Loucy (cell line): ENCODE results near the gene GOLT1B.

Experiments
- H2AFZ ChIP-seq: fragments of 200-600 bp; sonication (generic); 2 replicates; pipeline ENCODE4 v1.6.0; 2016; ENCODE audit warnings: antibody characterized with exemption, mild to moderate bottlenecking, low read length, moderate library complexity
- H3F3A ChIP-seq: fragments of 200-600 bp; 2 replicates; pipeline ENCODE4 v1.6.0; 2016; ENCODE audit warnings: antibody characterized with exemption, low read depth, mild to moderate bottlenecking
- H3K27me3 ChIP-seq: fragments of 200-600 bp; sonication (generic); 2 replicates; pipeline ENCODE4 v1.6.1; 2014; ENCODE audit warnings: low read length, mild to moderate bottlenecking; ENCODE audit not compliant: insufficient read depth, poor library complexity, severe bottlenecking
- H3K36me3 ChIP-seq: fragments of 200-600 bp; sonication (generic); 2 replicates; pipeline ENCODE4 v1.6.1; 2016; ENCODE audit warnings: low read length; ENCODE audit not compliant: insufficient read depth
- H3K4me1 ChIP-seq: fragments of 200-600 bp; sonication (generic); 2 replicates; pipeline ENCODE4 v1.5.1; 2014; ENCODE audit warnings: low read length, mild to moderate bottlenecking; ENCODE audit not compliant: insufficient read depth, poor library complexity, severe bottlenecking
- H3K4me2 ChIP-seq: fragments of 200-600 bp; sonication (generic); 2 replicates; pipeline ENCODE4 v1.6.0; 2014; ENCODE audit warnings: antibody characterized with exemption, low read length, low read depth, mild to moderate bottlenecking; ENCODE audit not compliant: poor library complexity, severe bottlenecking
- H3K4me3 ChIP-seq: fragments of 200-600 bp; sonication (generic); 2 replicates; pipeline ENCODE4 v1.5.1; 2014; ENCODE audit warnings: low read length, mild to moderate bottlenecking, mixed read lengths; ENCODE audit not compliant: poor library complexity, severe bottlenecking
- H3K79me2 ChIP-seq: fragments of 200-600 bp; sonication (generic); 2 replicates; pipeline ENCODE4 v1.6.1; 2014; ENCODE audit warnings: low read length; ENCODE audit not compliant: insufficient read depth
- H3K9ac ChIP-seq: fragments of 200-600 bp; sonication (generic); 2 replicates; pipeline ENCODE4 v1.6.0; 2014; ENCODE audit warnings: mild to moderate bottlenecking, low read depth, low read length, moderate library complexity; ENCODE audit not compliant: poor library complexity, severe bottlenecking
- H3K9me2 ChIP-seq: fragments of 200-600 bp; sonication (generic); replicated peaks from 2 replicates; pipeline ENCODE4 v1.6.1; 2016; ENCODE audit warnings: low read depth, low read length, mixed read lengths
- H3K9me3 ChIP-seq: fragments of 200-600 bp; sonication (generic); 2 replicates; pipeline ENCODE4 v1.6.1; 2014; ENCODE audit warnings: mild to moderate bottlenecking, antibody characterized with exemption, low read length, low read depth; ENCODE audit not compliant: insufficient read depth
- H4K20me1 ChIP-seq: fragments of 200-600 bp; sonication (generic); 2 replicates; pipeline ENCODE4 v1.6.0; 2014; ENCODE audit warnings: antibody characterized with exemption, low read length, mild to moderate bottlenecking; ENCODE audit not compliant: insufficient read depth, poor library complexity, severe bottlenecking
- EZH2phosphoT487 ChIP-seq: fragments of 200-600 bp; IDR thresholded peaks from 2 replicates; pipeline ENCODE4 v1.6.1; 2018; ENCODE audit warnings: antibody characterized with exemption, mild to moderate bottlenecking, moderate library complexity, borderline replicate concordance
- TF ChIP-seq, protein P1 (sequence below): fragments of 200-600 bp; sonication (generic); conservative IDR thresholded peaks from 2 replicates; pipeline ENCODE4 v1.5.1; 2014; ENCODE audit warnings: mild to moderate bottlenecking, antibody characterized with exemption, low read length

GOLT1B gene

DNA sequence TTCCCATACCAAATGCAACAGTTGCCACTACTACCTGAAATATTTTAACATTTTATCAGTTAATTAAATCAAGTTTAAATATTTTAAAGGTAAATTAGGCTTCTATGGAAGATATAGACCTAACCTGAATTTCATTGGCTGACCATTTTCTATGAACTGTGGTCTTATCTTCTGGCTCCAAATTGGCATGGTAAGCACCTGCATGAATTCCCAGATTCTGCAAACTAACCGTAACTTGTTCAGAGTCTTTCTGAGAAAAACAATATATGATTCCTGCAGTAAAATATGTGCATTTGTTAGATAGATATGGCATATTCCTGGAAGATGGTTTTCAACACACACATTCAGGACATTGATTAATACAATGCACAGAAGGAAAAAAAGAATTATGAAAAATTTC lies 26.0 kb upstream of the GOLT1B start:
- H3K9ac ChIP-seq, result no peak overlapping the region
- H3K4me1 ChIP-seq, result peaks cover 14% of the 10 kb centered on the region
- H3K4me2 ChIP-seq, result no peak overlapping the region
- TF ChIP-seq EZH2phosphoT487, result no peak
- TF ChIP-seq, protein P1, sequence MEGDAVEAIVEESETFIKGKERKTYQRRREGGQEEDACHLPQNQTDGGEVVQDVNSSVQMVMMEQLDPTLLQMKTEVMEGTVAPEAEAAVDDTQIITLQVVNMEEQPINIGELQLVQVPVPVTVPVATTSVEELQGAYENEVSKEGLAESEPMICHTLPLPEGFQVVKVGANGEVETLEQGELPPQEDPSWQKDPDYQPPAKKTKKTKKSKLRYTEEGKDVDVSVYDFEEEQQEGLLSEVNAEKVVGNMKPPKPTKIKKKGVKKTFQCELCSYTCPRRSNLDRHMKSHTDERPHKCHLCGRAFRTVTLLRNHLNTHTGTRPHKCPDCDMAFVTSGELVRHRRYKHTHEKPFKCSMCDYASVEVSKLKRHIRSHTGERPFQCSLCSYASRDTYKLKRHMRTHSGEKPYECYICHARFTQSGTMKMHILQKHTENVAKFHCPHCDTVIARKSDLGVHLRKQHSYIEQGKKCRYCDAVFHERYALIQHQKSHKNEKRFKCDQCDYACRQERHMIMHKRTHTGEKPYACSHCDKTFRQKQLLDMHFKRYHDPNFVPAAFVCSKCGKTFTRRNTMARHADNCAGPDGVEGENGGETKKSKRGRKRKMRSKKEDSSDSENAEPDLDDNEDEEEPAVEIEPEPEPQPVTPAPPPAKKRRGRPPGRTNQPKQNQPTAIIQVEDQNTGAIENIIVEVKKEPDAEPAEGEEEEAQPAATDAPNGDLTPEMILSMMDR, result no peak
- peaks cover 85% of the 10 kb centered on the region for H3K36me3 ChIP-seq
- H3K27me3 ChIP-seq, result no peaks in the 10 kb centered on the region
- H3K9me2 ChIP-seq, result no peaks in the 10 kb centered on the region
- H3K4me3 ChIP-seq, result no peak overlapping the region
- H3K9me3 ChIP-seq, result no peaks in the 10 kb centered on the region
- no peaks in the 10 kb centered on the region for H3K79me2 ChIP-seq
- H4K20me1 ChIP-seq, result no peaks in the 10 kb centered on the region
- H3F3A ChIP-seq, result no peaks in the 10 kb centered on the region
- H2AFZ ChIP-seq, result no peak overlapping the region

GRCh38 chr12:21476949-21477348 lies 24.6 kb upstream of the GOLT1B start:
- Histone ChIP-seq H2AFZ (no peak overlapping the region), H3K36me3 (peaks cover 83% of the 10 kb centered on the region)
- TF ChIP-seq EZH2phosphoT487, result no peak
- TF ChIP-seq, protein P1, result no peak

GRCh38 chr12:21478756-21479455 lies 22.7 kb upstream of the GOLT1B start:
- no peaks in the 10 kb centered on the region for H3F3A ChIP-seq
- H3K4me3 ChIP-seq, result no peak overlapping the region
- no peaks in the 10 kb centered on the region for H3K9me3 ChIP-seq
- H3K9ac ChIP-seq, result no peak overlapping the region
- no peaks in the 10 kb centered on the region for H3K27me3 ChIP-seq
- peak overlapping the region; percentile 24 for H3K4me2 ChIP-seq
- H3K36me3 ChIP-seq, result peaks cover 79% of the 10 kb centered on the region
- H3K9me2 ChIP-seq, result no peaks in the 10 kb centered on the region
- H3K4me1 ChIP-seq, result peaks cover 17% of the 10 kb centered on the region
- TF ChIP-seq, protein P1, result no peak
- TF ChIP-seq EZH2phosphoT487, result no peak
- H4K20me1 ChIP-seq, result no peaks in the 10 kb centered on the region
- H2AFZ ChIP-seq, result no peak overlapping the region
- H3K79me2 ChIP-seq, result no peaks in the 10 kb centered on the region

More at GRCh38 chr12:21476949-21477348, 24.6 kb upstream of the GOLT1B start:
- Histone ChIP-seq H3F3A (no peaks in the 10 kb centered on the region), H3K4me1 (peaks cover 17% of the 10 kb centered on the region), H3K79me2 (no peaks in the 10 kb centered on the region), H4K20me1 (no peaks in the 10 kb centered on the region), H3K9me2 (no peaks in the 10 kb centered on the region), H3K4me3 (no peak overlapping the region), H3K27me3 (no peaks in the 10 kb centered on the region), H3K9me3 (no peaks in the 10 kb centered on the region), H3K4me2 (no peak overlapping the region), H3K9ac (no peak overlapping the region)
